Lower lobe of right lung (tissue), 2 donors: Measurements from ENCODE around the gene MRM1. TPM values are rescaled to one million over a fixed set of nuclear protein-coding genes. Genes with fewer than 3 reads are reported as not detected.

Source experiments
- ATAC-seq, 2 donors: fragments of 200-7000 bp; cut with Tn5 transposase; one replicate each; pipeline ENCODE4 v1.9.1; 2020 to 2022; ENCODE audit warnings: mild to moderate bottlenecking in 2 of 2, moderate library complexity in 2 of 2
- DNase-seq: peaks from one replicate; pipeline ENCODE4 v3.0.0-alpha.2; 2020
- H3K27ac ChIP-seq: fragments of 200-600 bp; one replicate; pipeline ENCODE4 v1.8.0; 2022
- H3K27me3 ChIP-seq: fragments of 200-600 bp; one replicate; pipeline ENCODE4 v1.8.0; 2022; ENCODE audit warnings: low read depth
- H3K36me3 ChIP-seq: fragments of 200-600 bp; one replicate; pipeline ENCODE4 v1.8.0; 2022; ENCODE audit warnings: mild to moderate bottlenecking
- H3K4me1 ChIP-seq: fragments of 200-600 bp; one replicate; pipeline ENCODE4 v1.8.0; 2022
- H3K4me3 ChIP-seq: fragments of 200-600 bp; one replicate; pipeline ENCODE4 v1.8.0; 2022; ENCODE audit warnings: mild to moderate bottlenecking
- H3K9me3 ChIP-seq: fragments of 200-600 bp; one replicate; pipeline ENCODE4 v1.8.0; 2022
- CTCF ChIP-seq: fragments of 200-600 bp; IDR thresholded peaks from one replicate; pipeline ENCODE4 v1.8.0; 2022; ENCODE audit warnings: antibody characterized with exemption, mild to moderate bottlenecking
- intact Hi-C: fragments of 100-400 bp; cut with DNase I; formaldehyde crosslinking; loops from one replicate; pipeline ENCODE4 v1.11.0; 2022
- total RNA-seq: library from RNA; stranded (reverse); fragmentation: NEBNext Ultra II Directional; extraction: Animal tissue kit (Norgen Biotek cat#: 25700); gene quantifications from one replicate; pipeline ENCODE4 v1.2.1, GENCODE V29; 2021
- donor health status: DM: no; HTN: yes; CAD: no; lungs with severe emphysema.

MRM1 gene
- total RNA-seq, 1 donor from 2014 or later, result 6.6 TPM

- DNase-seq (peak; percentile 24), ATAC-seq (no peak)
- H3K36me3 ChIP-seq, result no peaks in the 10 kb centered on the region
- no peak for TF ChIP-seq CTCF
- no peaks in the 10 kb centered on the region for H3K27me3 ChIP-seq
- no peak overlapping the region for H3K4me3 ChIP-seq
- H3K4me1 ChIP-seq, result peaks cover 23% of the 10 kb centered on the region
- intact Hi-C loops, result no loop called here
- H3K27ac ChIP-seq, result no peak overlapping the region
- H3K9me3 ChIP-seq, result no peaks in the 10 kb centered on the region
Observed at GRCh38 chr17:36597866-36598777, 3.3 kb upstream of the MRM1 start.

- DNase-seq, result peak; percentile 28
- H3K27ac ChIP-seq, result no peak overlapping the region
- no peak for TF ChIP-seq CTCF
- no peaks in the 10 kb centered on the region for H3K36me3 ChIP-seq
- peaks cover 26% of the 10 kb centered on the region for H3K4me1 ChIP-seq
- no peaks in the 10 kb centered on the region for H3K27me3 ChIP-seq
- ATAC-seq, result no peak
- H3K4me3 ChIP-seq, result no peak overlapping the region
- intact Hi-C loops, result no loop called here
- H3K9me3 ChIP-seq, result no peaks in the 10 kb centered on the region
Observed at GRCh38 chr17:36598951-36599401, 2.4 kb upstream of the MRM1 start.

GRCh38 chr17:36599546-36600250, 1.7 kb upstream of the MRM1 start:
- Histone ChIP-seq H3K27ac (no peak overlapping the region), H3K4me3 (no peak overlapping the region), H3K36me3 (no peaks in the 10 kb centered on the region), H3K27me3 (no peaks in the 10 kb centered on the region), H3K4me1 (peaks cover 26% of the 10 kb centered on the region), H3K9me3 (no peaks in the 10 kb centered on the region)
- DNase-seq, result peak; percentile 41
- no peak for TF ChIP-seq CTCF
- intact Hi-C loops, result no loop called here
- ATAC-seq, result no peak

GRCh38 chr17:36600465-36600864, 918 bp upstream of the MRM1 start:
- peak; percentile 30 for DNase-seq
- Histone ChIP-seq H3K4me3 (peak overlapping the region; percentile 88), H3K4me1 (peaks cover 26% of the 10 kb centered on the region), H3K36me3 (no peaks in the 10 kb centered on the region), H3K27me3 (no peaks in the 10 kb centered on the region), H3K9me3 (no peaks in the 10 kb centered on the region), H3K27ac (peak overlapping the region; percentile 86)
- intact Hi-C loops, result no loop called here
- TF ChIP-seq CTCF, result no peak
- no peak for ATAC-seq

- Histone ChIP-seq H3K9me3 (no peaks in the 10 kb centered on the region), H3K36me3 (no peaks in the 10 kb centered on the region), H3K4me3 (peak overlapping the region; percentile 88), H3K27me3 (no peaks in the 10 kb centered on the region), H3K27ac (peak overlapping the region; percentile 86), H3K4me1 (peaks cover 26% of the 10 kb centered on the region)
- ATAC-seq (peak in 1 of 2 donors; percentile 12), DNase-seq (no peak)
- intact Hi-C loops, result no loop called here
- TF ChIP-seq CTCF, result no peak
Observed at GRCh38 chr17:36600936-36601302, 464 bp upstream of the MRM1 start.
